Upper lobe of left lung (tissue), 6 donors: ENCODE measurements around the gene TP53AIP1. TPM values are rescaled to one million over a fixed set of nuclear protein-coding genes. Genes with fewer than 3 reads are reported as not detected.

ENCODE experiments used
- ATAC-seq, 2 donors: fragments of 200-7000 bp; cut with Tn5 transposase; one replicate each; pipeline ENCODE4 v1.9.1; 2022; ENCODE audit warnings: mild to moderate bottlenecking in 2 of 2, moderate library complexity in 2 of 2; ENCODE audit not compliant: low FRiP score in 2 of 2
- DNase-seq, 2 donors: peaks; one replicate each; pipeline ENCODE4 v3.0.0-alpha.2; 2019 to 2020
- H3K27ac ChIP-seq, 4 donors: fragments of 200-600 bp; sonication (generic); one replicate each; pipeline ENCODE4 v1.5.1; 2016 to 2019
- H3K27me3 ChIP-seq, 4 donors: fragments of 200-600 bp; sonication (generic); one replicate each; pipeline ENCODE4 v1.5.1; 2017 to 2019
- H3K36me3 ChIP-seq, 4 donors: fragments of 200-600 bp; sonication (generic); one replicate each; pipeline ENCODE4 v1.5.1; 2016 to 2019
- H3K4me1 ChIP-seq, 4 donors: fragments of 200-600 bp; sonication (generic); one replicate each; pipeline ENCODE4 v1.5.1; 2018 to 2019
- H3K4me3 ChIP-seq, 4 donors: fragments of 200-600 bp; sonication (generic); one replicate each; pipeline ENCODE4 v1.5.1; 2017 to 2019; ENCODE audit warnings: mild to moderate bottlenecking in 2 of 4, moderate library complexity in 1 of 4
- H3K9me3 ChIP-seq, 4 donors: fragments of 200-600 bp; sonication (generic); one replicate each; pipeline ENCODE4 v1.5.1; 2018 to 2019
- EP300 ChIP-seq, 4 donors: sonication (generic); formaldehyde crosslinking; IDR thresholded peaks; one replicate each; pipeline ENCODE4 v1.5.1; 2017; ENCODE audit warnings: antibody characterized with exemption in 4 of 4, control low read depth in 2 of 4
- POLR2A ChIP-seq, 4 donors: fragments of 450-650 bp; IDR thresholded peaks; one replicate each; pipeline ENCODE4 v1.5.1; 2016 to 2017; ENCODE audit warnings: antibody characterized with exemption in 4 of 4, mild to moderate bottlenecking in 2 of 4
- POLR2AphosphoS5 ChIP-seq, 2 donors: sonication (generic); formaldehyde crosslinking; IDR thresholded peaks; one replicate each; pipeline ENCODE4 v1.5.1; 2017; ENCODE audit warnings: antibody characterized with exemption in 2 of 2
- WGBS, 2 donors: methylation state at CpG; one replicate each; pipeline ENCODE4 v1.1.5; 2017 to 2018; 5-methylcytosine and 5-hydroxymethylcytosine counted together
- total RNA-seq, 6 donors: library from RNA; depleted of rRNA in 4 of 6; stranded (reverse); fragments of >200 nt in 4 of 6; gene quantifications; one replicate each; pipeline versions ENCODE4 v1.1.0 to v1.2.1, GENCODE V29; 2016 to 2021
- TF ChIP-seq, protein P1 (sequence below), 6 experiments: fragments of 450-650 bp in 4 of 6; fragments of 200-600 bp in 2 of 6; sonication (generic) in 2 of 6; IDR thresholded peaks; one replicate each; pipeline ENCODE4 v1.5.1; 2016 to 2019; ENCODE audit warnings: antibody characterized with exemption in 6 of 6
- donor health status: DM: no; HTN: no; CAD: no; lungs with moderate emphysema.
- donor health status: DM: no; HTN: yes; CAD: no; lungs with severe emphysema.

The TP53AIP1 gene
- total RNA-seq, 6 donors from 2014 or later: 0.89 TPM; not detected in 5

DNA sequence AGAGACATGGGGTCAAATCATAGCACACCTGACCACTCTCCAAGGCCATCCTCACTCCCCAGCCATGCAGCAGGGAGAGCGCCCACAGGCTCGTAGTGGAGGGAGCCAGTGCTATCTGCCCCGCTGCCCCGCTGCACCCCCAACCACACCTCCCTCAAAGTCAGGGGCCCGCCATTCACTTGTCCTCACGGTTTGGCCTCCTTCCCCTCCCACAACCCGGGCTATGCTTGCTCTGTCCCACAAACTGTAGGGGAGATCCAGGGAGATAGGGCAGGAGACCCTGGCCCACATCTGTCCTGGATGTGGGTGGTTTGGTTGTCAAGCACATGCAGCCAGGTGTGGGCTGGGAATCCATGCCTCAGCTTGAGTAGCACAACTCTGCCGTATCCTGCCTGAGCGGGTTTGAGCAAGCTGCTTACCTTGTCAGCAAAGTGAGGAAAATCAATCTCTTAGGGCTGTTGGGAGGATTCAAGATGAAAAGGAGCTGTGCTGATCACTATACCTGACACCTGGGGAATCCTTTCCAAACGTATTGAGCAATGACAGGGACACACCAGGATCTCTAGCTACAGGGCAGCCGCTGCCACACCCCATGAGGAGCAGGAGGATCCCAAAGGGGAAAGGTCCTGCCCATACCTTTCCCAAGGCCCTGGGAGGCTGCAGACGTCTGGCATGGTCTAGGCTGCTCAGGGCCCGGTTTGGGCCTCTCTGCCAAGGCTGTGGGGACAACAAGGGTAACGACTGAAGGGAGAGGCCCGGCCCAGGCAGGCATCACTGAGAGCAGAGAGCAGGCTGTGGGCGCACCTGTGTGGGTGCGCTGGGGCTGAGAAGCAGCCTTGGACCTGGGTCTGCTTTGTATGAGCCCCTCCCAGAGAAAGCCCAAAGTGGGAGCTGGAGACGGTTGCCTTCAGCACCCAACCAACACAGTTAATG, 28.2 kb downstream of the TP53AIP1 start:
- TF ChIP-seq EP300 (IDR thresholded peaks at IDR 0.05) (no peak), POLR2A (IDR thresholded peaks at IDR 0.05) (no peak)
- Histone ChIP-seq H3K9me3 (no peaks in the 10 kb centered on the region), H3K4me3 (no peak overlapping the region), H3K36me3 (no peaks in the 10 kb centered on the region), H3K4me1 (no peaks in the 10 kb centered on the region), H3K27me3 (no peaks in the 10 kb centered on the region), H3K27ac (no peak overlapping the region)
- peak in 1 of 2 donors; percentile 4 for ATAC-seq
- WGBS, 2 donors: 89 to 95% methylated on average over 6 to 16 of the region's 18 CpGs
- DNase-seq: no peak

DNA sequence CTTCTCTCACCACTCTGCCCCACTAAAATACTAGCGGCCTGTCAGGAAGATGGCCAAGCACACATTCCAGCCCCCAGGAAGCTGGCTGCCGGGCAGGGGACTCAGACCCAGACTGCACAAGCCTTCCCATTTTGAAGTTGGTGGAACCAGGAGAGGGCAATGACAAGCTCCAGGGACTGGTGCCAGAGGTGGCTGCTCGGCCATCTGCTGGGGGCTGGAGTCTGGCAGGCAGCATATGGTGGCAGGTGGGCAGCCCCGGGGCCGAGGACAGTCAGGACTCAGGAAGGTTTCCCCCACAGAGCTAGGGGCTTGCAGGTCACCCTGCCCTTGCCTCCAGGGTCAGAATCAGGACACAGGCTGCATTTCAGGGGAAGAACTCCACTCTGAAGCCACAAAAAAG, 28.9 kb downstream of the TP53AIP1 start:
- Histone ChIP-seq H3K27ac (no peak overlapping the region), H3K9me3 (no peaks in the 10 kb centered on the region), H3K4me3 (no peak overlapping the region), H3K4me1 (peaks cover 0 to 4% (median under 1%) of the 10 kb centered on the region in 4 donors), H3K36me3 (no peaks in the 10 kb centered on the region), H3K27me3 (no peaks in the 10 kb centered on the region)
- TF ChIP-seq POLR2AphosphoS5 (IDR thresholded peaks at IDR 0.05) (no peak), POLR2A (IDR thresholded peaks at IDR 0.05) (no peak), EP300 (IDR thresholded peaks at IDR 0.05) (no peak)
- TF ChIP-seq, protein P1, sequence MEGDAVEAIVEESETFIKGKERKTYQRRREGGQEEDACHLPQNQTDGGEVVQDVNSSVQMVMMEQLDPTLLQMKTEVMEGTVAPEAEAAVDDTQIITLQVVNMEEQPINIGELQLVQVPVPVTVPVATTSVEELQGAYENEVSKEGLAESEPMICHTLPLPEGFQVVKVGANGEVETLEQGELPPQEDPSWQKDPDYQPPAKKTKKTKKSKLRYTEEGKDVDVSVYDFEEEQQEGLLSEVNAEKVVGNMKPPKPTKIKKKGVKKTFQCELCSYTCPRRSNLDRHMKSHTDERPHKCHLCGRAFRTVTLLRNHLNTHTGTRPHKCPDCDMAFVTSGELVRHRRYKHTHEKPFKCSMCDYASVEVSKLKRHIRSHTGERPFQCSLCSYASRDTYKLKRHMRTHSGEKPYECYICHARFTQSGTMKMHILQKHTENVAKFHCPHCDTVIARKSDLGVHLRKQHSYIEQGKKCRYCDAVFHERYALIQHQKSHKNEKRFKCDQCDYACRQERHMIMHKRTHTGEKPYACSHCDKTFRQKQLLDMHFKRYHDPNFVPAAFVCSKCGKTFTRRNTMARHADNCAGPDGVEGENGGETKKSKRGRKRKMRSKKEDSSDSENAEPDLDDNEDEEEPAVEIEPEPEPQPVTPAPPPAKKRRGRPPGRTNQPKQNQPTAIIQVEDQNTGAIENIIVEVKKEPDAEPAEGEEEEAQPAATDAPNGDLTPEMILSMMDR (IDR thresholded peaks at IDR 0.05): no peak
- WGBS, 2 donors: 88 to 98% methylated on average over 4 of the region's 5 CpGs
- DNase-seq: no peak
- no peak for ATAC-seq

DNA sequence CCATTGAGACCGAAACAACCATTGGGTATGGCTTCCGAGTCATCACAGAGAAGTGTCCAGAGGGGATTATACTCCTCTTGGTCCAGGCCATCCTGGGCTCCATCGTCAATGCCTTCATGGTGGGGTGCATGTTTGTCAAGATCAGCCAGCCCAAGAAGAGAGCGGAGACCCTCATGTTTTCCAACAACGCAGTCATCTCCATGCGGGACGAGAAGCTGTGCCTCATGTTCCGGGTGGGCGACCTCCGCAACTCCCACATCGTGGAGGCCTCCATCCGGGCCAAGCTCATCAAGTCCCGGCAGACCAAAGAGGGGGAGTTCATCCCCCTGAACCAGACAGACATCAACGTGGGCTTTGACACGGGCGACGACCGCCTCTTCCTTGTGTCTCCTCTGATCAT, 31.0 kb downstream of the TP53AIP1 start:
- 88 to 97% methylated on average over 12 to 18 of the region's 18 CpGs for WGBS, 2 donors
- Histone ChIP-seq H3K4me1 (peaks cover 8 to 16% (median 9%) of the 10 kb centered on the region in 4 donors), H3K36me3 (no peaks in the 10 kb centered on the region), H3K27ac (no peak overlapping the region), H3K27me3 (no peaks in the 10 kb centered on the region), H3K9me3 (no peaks in the 10 kb centered on the region), H3K4me3 (no peak overlapping the region)
- no peak for TF ChIP-seq POLR2AphosphoS5 (IDR thresholded peaks at IDR 0.05)
- ATAC-seq: no peak
- DNase-seq: no peak

GRCh38 chr11:128911239-128911638, 31.4 kb downstream of the TP53AIP1 start:
- WGBS, 2 donors: 94 to 98% methylated on average over 16 to 17 of the region's 17 CpGs
- DNase-seq (no peak), ATAC-seq (no peak)
- Histone ChIP-seq H3K9me3 (no peaks in the 10 kb centered on the region), H3K27me3 (no peaks in the 10 kb centered on the region), H3K36me3 (no peaks in the 10 kb centered on the region), H3K4me1 (peaks cover 9 to 19% (median 13%) of the 10 kb centered on the region in 4 donors), H3K4me3 (no peak overlapping the region), H3K27ac (no peak overlapping the region)
- TF ChIP-seq EP300 (IDR thresholded peaks at IDR 0.05) (no peak), POLR2A (IDR thresholded peaks at IDR 0.05) (no peak), POLR2AphosphoS5 (IDR thresholded peaks at IDR 0.05) (no peak)
- TF ChIP-seq, protein P1 (IDR thresholded peaks at IDR 0.05): no peak

DNA sequence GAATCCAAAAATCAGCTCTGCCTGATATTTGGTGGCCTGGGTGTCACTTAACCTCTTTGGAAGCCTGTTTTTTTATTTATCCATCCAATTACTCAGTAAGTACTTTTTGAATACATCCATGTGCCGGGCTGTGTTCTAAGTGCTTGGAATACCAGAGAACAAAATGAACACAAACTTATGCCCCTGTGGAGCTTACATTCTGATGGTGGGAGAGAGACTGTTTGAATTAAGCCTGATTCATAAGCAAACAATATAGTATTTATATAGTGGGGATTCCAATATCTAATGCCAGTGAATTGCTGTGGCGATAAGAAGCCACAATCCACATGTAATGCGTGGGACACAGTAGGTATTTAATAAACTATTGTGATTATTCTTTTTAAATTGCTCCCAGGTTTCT, 32.1 kb downstream of the TP53AIP1 start:
- TF ChIP-seq EP300 (IDR thresholded peaks at IDR 0.05) (no peak), POLR2AphosphoS5 (IDR thresholded peaks at IDR 0.05) (no peak), POLR2A (IDR thresholded peaks at IDR 0.05) (no peak)
- TF ChIP-seq, protein P1 (IDR thresholded peaks at IDR 0.05): no peak
- DNase-seq (no peak), ATAC-seq (no peak)
- WGBS, 2 donors: 93 to 98% methylated on average over 3 of the region's 3 CpGs
- Histone ChIP-seq H3K4me1 (peaks cover 15 to 25% (median 19%) of the 10 kb centered on the region in 4 donors), H3K27ac (no peak overlapping the region), H3K36me3 (no peaks in the 10 kb centered on the region), H3K27me3 (no peaks in the 10 kb centered on the region), H3K9me3 (no peaks in the 10 kb centered on the region), H3K4me3 (no peak overlapping the region)
